Mucosa of rectum (tissue), 2 donors: Measurements from ENCODE around the gene RRBP1.
A peak's percentile ranks its signal among the peaks of the same experiment; 100 is the strongest.

Experiments used
- H3K27ac ChIP-seq, 2 donors: one replicate each; pipeline ENCODE4 v1.7.0; 2013; ENCODE audit warnings: inconsistent platforms in 2 of 2, low read depth in 2 of 2, low read length in 2 of 2
- H3K27me3 ChIP-seq, 2 donors: one replicate each; pipeline ENCODE4 v1.7.0; 2013; ENCODE audit warnings: low read length in 2 of 2; ENCODE audit not compliant: control insufficient read depth in 2 of 2, insufficient read depth in 2 of 2
- H3K36me3 ChIP-seq, 2 donors: one replicate each; pipeline ENCODE4 v1.7.0; 2013; ENCODE audit warnings: low read length in 2 of 2; ENCODE audit not compliant: control insufficient read depth in 2 of 2, insufficient read depth in 2 of 2
- H3K4me1 ChIP-seq, 2 donors: one replicate each; pipeline ENCODE4 v1.7.0; 2013; ENCODE audit warnings: low read length in 2 of 2, mild to moderate bottlenecking in 1 of 2; ENCODE audit not compliant: control insufficient read depth in 2 of 2, insufficient read depth in 2 of 2
- H3K4me3 ChIP-seq, 2 donors: one replicate each; pipeline ENCODE4 v1.7.0; 2013; ENCODE audit warnings: low read length in 2 of 2
- H3K9ac ChIP-seq, 2 donors: one replicate each; pipeline ENCODE4 v1.7.0; 2013; ENCODE audit warnings: low read length in 2 of 2, low read depth in 1 of 2, mild to moderate bottlenecking in 1 of 2
- H3K9me3 ChIP-seq, 2 donors: one replicate each; pipeline ENCODE4 v1.7.0; 2013; ENCODE audit warnings: low read length in 2 of 2; ENCODE audit not compliant: control insufficient read depth in 2 of 2
- donor health status: healthy.
- donor health status: Normal muscosa, but diverticular disease.

The RRBP1 gene

GRCh38 chr20:17566345-17566744, 115.7 kb downstream of the RRBP1 start:
- H3K27ac ChIP-seq, result no peak overlapping the region

GRCh38 chr20:17565169-17565845, 116.7 kb downstream of the RRBP1 start:
- H3K9me3 ChIP-seq, result no peaks in the 10 kb centered on the region
- H3K4me3 ChIP-seq, result no peak overlapping the region
- H3K4me1 ChIP-seq, result peaks cover 9 to 14% of the 10 kb centered on the region in 2 donors
- H3K27me3 ChIP-seq, result no peaks in the 10 kb centered on the region
- H3K36me3 ChIP-seq, result no peaks in the 10 kb centered on the region
- H3K9ac ChIP-seq, result no peak overlapping the region
- H3K27ac ChIP-seq, result peak overlapping the region; percentile 5 to 35

More at GRCh38 chr20:17566345-17566744, 115.7 kb downstream of the RRBP1 start:
- Histone ChIP-seq H3K4me3 (no peak overlapping the region), H3K9ac (no peak overlapping the region), H3K4me1 (peaks cover 12 to 19% of the 10 kb centered on the region in 2 donors), H3K36me3 (no peaks in the 10 kb centered on the region), H3K27me3 (no peaks in the 10 kb centered on the region), H3K9me3 (no peaks in the 10 kb centered on the region)
